Measurements from ENCODE around the gene RPF1.

Gene RPF1

GRCh38 chr1:84467298-84467697 lies 11.8 kb upstream of the RPF1 start:
- no peak for TF ChIP-seq CTCF (IDR thresholded peaks at IDR 0.05; ENCODE audit: borderline replicate concordance, control extremely low read depth, extremely low read depth, insufficient read depth, missing control alignments)
- no peak for DNase-seq (ENCODE audit: low spot score)
- in situ Hi-C loops (cut with MboI; ENCODE audit: low sequenced_read_pairs, unreplicated experiment), result no loop called here

GRCh38 chr1:84476225-84476624 lies 2.8 kb upstream of the RPF1 start:
- in situ Hi-C loops (cut with MboI; ENCODE audit: low sequenced_read_pairs, unreplicated experiment), result no loop called here
- no peak for TF ChIP-seq CTCF (IDR thresholded peaks at IDR 0.05; ENCODE audit: borderline replicate concordance, control extremely low read depth, extremely low read depth, insufficient read depth, missing control alignments)
- no peak for DNase-seq (ENCODE audit: low spot score)

GRCh38 chr1:84479998-84480397 lies 932 bp downstream of the RPF1 start:
- peak; percentile 21 for DNase-seq (ENCODE audit: low spot score)
- no peak for TF ChIP-seq CTCF (IDR thresholded peaks at IDR 0.05; ENCODE audit: borderline replicate concordance, control extremely low read depth, extremely low read depth, insufficient read depth, missing control alignments)
- in situ Hi-C loops (cut with MboI; ENCODE audit: low sequenced_read_pairs, unreplicated experiment), result no loop called here

GRCh38 chr1:84480650-84481049 lies 1.6 kb downstream of the RPF1 start:
- no peak for TF ChIP-seq CTCF (IDR thresholded peaks at IDR 0.05; ENCODE audit: borderline replicate concordance, control extremely low read depth, extremely low read depth, insufficient read depth, missing control alignments)
- DNase-seq (ENCODE audit: low spot score), result peak; percentile 34
- in situ Hi-C loops (cut with MboI; ENCODE audit: low sequenced_read_pairs, unreplicated experiment), result no loop called here

GRCh38 chr1:84481317-84481716 lies 2.3 kb downstream of the RPF1 start:
- no peak for TF ChIP-seq CTCF (IDR thresholded peaks at IDR 0.05; ENCODE audit: borderline replicate concordance, control extremely low read depth, extremely low read depth, insufficient read depth, missing control alignments)
- in situ Hi-C loops (cut with MboI; ENCODE audit: low sequenced_read_pairs, unreplicated experiment), result no loop called here
- DNase-seq (ENCODE audit: low spot score), result no peak

GRCh38 chr1:84488107-84488506 lies 9.0 kb downstream of the RPF1 start:
- no peak for DNase-seq (ENCODE audit: low spot score)
- in situ Hi-C loops (cut with MboI; ENCODE audit: low sequenced_read_pairs, unreplicated experiment), result no loop called here
- no peak for TF ChIP-seq CTCF (IDR thresholded peaks at IDR 0.05; ENCODE audit: borderline replicate concordance, control extremely low read depth, extremely low read depth, insufficient read depth, missing control alignments)

GRCh38 chr1:84489766-84490165 lies 10.7 kb downstream of the RPF1 start:
- no peak for TF ChIP-seq CTCF (IDR thresholded peaks at IDR 0.05; ENCODE audit: borderline replicate concordance, control extremely low read depth, extremely low read depth, insufficient read depth, missing control alignments)
- no peak for DNase-seq (ENCODE audit: low spot score)
- in situ Hi-C loops (cut with MboI; ENCODE audit: low sequenced_read_pairs, unreplicated experiment), result no loop called here

Measured in GM13976 (cell line).